Loucy (cell line): ENCODE data around the gene TLR1.

ENCODE experiments used
- EZH2phosphoT487 ChIP-seq: fragments of 200-600 bp; IDR thresholded peaks from 2 replicates; pipeline ENCODE4 v1.6.1; 2018; ENCODE audit warnings: antibody characterized with exemption, mild to moderate bottlenecking, moderate library complexity, borderline replicate concordance
- TF ChIP-seq, protein P1 (sequence below): fragments of 200-600 bp; sonication (generic); conservative IDR thresholded peaks from 2 replicates; pipeline ENCODE4 v1.5.1; 2014; ENCODE audit warnings: mild to moderate bottlenecking, antibody characterized with exemption, low read length

DNA sequence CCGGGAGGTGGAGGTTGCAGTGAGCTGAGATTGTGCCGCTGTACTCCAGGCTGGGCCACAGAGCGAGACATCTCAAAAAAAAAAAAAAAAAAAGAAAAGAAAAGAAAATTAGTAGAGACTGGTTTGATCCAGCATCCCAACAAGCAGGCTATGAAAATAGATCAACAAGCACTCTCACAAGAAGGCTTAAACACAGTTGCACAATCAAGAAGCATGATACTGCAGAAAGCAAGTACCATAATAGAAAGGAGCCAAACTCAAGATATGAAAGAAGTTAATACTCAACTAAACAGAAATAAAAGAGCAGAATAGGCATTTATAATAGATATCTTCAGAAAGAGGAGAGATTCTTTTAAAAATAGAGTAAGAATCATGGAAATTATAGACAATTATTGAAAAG is 41.4 kb upstream of the TLR1 start:
- TF ChIP-seq, protein P1, sequence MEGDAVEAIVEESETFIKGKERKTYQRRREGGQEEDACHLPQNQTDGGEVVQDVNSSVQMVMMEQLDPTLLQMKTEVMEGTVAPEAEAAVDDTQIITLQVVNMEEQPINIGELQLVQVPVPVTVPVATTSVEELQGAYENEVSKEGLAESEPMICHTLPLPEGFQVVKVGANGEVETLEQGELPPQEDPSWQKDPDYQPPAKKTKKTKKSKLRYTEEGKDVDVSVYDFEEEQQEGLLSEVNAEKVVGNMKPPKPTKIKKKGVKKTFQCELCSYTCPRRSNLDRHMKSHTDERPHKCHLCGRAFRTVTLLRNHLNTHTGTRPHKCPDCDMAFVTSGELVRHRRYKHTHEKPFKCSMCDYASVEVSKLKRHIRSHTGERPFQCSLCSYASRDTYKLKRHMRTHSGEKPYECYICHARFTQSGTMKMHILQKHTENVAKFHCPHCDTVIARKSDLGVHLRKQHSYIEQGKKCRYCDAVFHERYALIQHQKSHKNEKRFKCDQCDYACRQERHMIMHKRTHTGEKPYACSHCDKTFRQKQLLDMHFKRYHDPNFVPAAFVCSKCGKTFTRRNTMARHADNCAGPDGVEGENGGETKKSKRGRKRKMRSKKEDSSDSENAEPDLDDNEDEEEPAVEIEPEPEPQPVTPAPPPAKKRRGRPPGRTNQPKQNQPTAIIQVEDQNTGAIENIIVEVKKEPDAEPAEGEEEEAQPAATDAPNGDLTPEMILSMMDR = no peak
- TF ChIP-seq EZH2phosphoT487 = no peak
